Cortex of kidney (tissue), 1 donor: Measurements from ENCODE around the gene MYLK.

Source experiments
- DNase-seq: peaks from one replicate; lab custom pipeline; 2025; lab: John Stamatoyannopoulos, UW

Gene MYLK

DNA sequence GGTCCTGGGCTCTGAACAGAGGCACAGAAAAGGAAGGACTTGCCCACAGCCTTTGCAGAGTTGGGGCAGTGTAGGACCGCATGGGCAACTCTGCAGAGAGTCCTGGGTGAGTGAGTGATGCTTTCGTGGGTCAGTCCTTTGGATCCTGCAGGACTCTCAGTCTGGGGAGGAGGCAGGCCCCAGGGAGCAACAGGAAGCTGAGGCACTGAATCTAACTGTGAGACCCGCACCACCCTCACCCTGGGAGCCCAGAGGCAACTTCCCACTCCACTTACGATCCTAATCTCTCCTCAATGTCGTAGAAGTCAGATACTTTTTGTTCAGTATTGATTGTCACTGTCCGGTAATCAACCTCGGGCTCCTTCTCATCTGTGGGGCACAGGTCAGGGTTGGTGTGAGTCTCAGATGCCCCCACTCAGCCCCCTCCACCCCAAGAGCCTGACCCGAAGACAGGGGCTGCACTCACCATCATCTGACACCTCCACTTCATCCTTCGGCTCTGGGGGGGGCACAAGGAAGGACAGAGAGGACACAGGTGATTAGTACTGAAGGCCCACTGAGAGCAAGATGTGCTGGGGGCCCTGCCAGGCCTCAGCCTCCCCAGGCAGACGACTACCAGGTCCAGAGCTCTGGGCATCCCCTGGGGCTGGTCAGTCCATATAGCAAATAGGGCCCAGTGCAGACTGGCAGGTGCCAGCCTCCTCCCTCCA is 235.3 kb downstream of the MYLK start:
- no peak for DNase-seq

- no peak for DNase-seq
Measured at GRCh38 chr3:123644358-123644757, 239.8 kb downstream of the MYLK start.

DNA sequence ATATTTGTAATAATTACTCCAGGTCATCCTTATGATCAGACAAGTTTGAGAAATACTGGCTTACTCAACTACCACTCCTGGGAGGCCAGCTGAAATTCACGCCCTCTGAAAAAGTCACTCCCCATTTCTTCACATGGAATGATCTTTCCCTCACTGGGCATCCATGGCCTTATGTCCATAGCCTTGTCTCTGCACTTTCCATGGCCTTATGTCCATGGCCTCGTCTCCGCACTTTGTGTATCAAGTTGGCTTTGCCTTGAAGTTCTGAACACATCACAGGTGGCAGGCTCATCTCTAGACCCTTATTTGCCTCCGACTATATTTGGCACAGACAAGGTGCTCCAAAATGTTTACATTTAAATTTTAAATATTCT is 241.2 kb downstream of the MYLK start:
- DNase-seq: no peak

GRCh38 chr3:123642182-123642956 is 241.8 kb downstream of the MYLK start:
- no peak for DNase-seq

GRCh38 chr3:123641505-123641904 is 242.6 kb downstream of the MYLK start:
- no peak for DNase-seq

GRCh38 chr3:123640740-123641462 is 243.2 kb downstream of the MYLK start:
- DNase-seq: no peak

DNA sequence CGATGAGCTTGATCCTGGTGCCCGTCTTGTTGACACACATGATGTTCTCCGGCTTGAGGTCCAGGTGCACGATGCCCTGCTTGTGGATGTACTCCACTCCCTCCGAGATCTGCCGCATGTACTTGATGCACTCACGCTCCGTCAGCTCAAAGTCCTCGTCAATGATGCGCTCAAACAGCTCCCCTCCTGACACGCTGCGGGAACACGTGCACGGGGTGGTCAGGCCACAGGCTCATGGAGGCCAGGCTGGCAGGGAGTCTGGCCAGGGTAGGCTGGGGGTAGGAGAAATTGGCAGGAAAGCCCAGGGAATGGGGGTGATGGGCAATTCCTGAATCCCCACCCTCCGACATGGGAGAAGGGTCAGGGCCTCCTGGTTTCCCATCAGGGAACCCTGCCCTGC is 243.8 kb downstream of the MYLK start:
- DNase-seq: no peak

- DNase-seq: no peak
Measured at GRCh38 chr3:123638936-123639689, 245.0 kb downstream of the MYLK start.

DNA sequence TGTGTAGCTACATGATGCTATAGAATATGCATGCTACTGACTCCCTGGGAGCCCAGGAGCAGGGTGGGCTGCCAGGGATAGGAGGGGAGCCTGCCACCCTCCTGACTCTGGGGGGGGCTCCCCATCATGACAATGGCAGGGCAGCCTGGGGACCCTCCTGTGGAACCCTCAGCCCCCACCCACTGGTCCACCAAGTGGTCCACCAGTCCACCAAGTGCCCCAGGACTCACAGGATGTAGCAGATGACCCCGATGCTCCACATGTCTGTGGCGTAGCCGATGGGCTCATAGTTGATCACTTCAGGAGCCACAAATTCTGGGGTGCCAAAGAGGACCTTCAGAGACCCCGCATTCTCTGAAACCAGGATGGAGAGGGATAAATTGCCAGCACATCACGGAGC is 246.3 kb downstream of the MYLK start:
- DNase-seq: no peak

- no peak for DNase-seq
Measured at GRCh38 chr3:123637131-123637530, 247.0 kb downstream of the MYLK start.

GRCh38 chr3:123636431-123636841 is 247.7 kb downstream of the MYLK start:
- no peak for DNase-seq

GRCh38 chr3:123635717-123636116 is 248.4 kb downstream of the MYLK start:
- DNase-seq: no peak

GRCh38 chr3:123635217-123635616 is 248.9 kb downstream of the MYLK start:
- DNase-seq: no peak

- no peak for DNase-seq
Measured at GRCh38 chr3:123634149-123635051, 249.7 kb downstream of the MYLK start.

DNA sequence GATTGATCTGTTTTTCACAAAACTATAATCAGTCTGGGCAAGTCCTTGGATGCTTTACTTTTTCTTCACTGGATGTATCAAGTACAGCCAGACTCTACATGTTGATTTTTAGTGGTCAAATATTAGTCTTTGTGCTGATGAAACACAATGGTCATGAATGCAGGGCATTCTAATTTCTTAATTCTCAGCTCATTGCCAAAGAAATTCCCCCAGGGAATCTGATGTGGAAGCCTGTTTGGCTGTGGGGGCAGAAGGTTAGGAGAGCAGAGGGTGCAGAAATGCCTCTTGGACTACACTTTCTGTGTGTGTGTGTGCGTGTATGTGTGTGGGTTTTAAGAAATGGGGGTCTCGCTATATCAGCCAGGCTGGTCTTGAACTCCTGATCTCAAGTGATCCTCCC is 250.6 kb downstream of the MYLK start:
- DNase-seq: no peak

DNA sequence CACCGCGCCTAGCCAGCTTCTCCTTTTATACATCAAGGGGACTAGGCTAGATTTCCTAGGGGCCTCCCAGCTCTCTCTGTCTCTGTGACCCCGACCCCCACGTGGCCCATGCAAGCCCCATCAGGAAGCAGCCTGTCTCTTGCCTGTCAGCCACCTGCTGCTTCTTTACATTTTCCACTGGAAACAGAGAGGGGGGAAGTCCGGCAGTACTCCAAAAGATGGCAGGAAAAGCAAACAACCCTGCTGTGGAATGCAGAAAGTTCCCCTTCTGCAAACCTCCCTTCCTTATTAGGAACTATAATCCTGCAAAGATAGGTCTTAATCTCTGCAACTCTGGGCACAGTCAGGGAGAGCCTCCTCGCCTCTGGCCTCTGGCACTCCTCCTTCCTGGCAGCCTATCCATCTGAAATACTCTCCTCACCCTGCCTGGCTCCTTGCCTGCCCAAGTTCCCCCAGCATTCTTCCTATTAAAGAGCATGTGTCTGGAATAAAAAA is 251.9 kb downstream of the MYLK start:
- no peak for DNase-seq

GRCh38 chr3:123629747-123630047 is 254.4 kb downstream of the MYLK start:
- DNase-seq: no peak

- no peak for DNase-seq
Measured at GRCh38 chr3:123628996-123629746, 255.0 kb downstream of the MYLK start.

GRCh38 chr3:123627673-123628670 is 256.2 kb downstream of the MYLK start:
- DNase-seq: no peak
